IPS-18c (cell line): ENCODE measurements around the gene ST7.

Experiments used
- H3K4me3 ChIP-seq: 2 replicates; pipeline ENCODE4 v1.7.0; 2013; ENCODE audit warnings: low read depth, mild to moderate bottlenecking, low read length, moderate library complexity; ENCODE audit not compliant: insufficient read depth
- H3K9me3 ChIP-seq: one replicate; pipeline ENCODE4 v1.6.1; 2013; ENCODE audit warnings: mild to moderate bottlenecking, low read length, moderate library complexity; ENCODE audit not compliant: control insufficient read depth, insufficient read depth

Gene ST7

DNA sequence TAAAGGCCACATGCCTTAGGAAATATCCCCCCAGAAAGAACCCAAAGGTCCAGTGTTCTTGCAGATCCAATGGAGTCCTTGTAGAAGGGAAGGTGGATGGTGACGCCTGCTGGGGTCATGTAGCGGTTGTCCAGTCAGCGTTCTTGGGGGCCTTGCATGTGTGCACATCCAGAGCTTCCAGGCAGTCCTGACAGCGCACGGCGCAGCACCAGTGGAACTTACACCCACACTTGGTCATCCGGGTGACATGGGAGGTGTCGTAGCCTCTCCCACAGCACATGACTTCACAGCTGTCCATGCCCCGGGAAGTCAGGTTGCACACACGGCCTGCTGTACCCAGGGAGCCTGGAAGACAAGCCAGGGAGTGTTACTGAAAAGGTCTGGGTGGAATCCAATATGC lies 324.7 kb downstream of the ST7 start:
- Histone ChIP-seq H3K4me3 (no peak overlapping the region), H3K9me3 (no peaks in the 10 kb centered on the region)

DNA sequence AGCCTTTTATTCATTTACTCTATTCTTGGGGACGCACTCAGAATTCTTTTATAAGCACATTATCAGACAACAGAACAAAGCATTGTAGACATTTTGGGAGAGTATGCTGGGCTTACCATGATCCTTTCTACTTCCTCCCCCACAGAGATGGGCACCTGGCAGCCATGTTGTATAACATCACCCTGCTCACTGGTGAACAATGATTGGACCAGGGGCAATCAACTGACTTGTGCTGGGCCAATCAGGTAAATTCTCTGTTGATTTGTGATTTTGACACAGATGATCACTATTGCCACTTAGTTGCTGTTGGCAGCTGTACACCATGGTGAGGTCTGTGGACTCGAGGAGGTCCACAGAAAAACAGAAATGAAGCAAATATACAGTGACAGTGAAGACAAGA lies 325.9 kb downstream of the ST7 start:
- no peak overlapping the region for H3K4me3 ChIP-seq
- no peaks in the 10 kb centered on the region for H3K9me3 ChIP-seq
